GM12874 (cell line): ENCODE measurements around the gene DRAM1.

Source experiments
- CTCF ChIP-seq: IDR thresholded peaks from 2 replicates; pipeline ENCODE4 v1.5.1; 2011; ENCODE audit warnings: low read depth, mild to moderate bottlenecking, control low read depth, low read length, moderate library complexity; ENCODE audit not compliant: insufficient read depth

DRAM1 gene

GRCh38 chr12:101923045-101923718 lies 45.8 kb downstream of the DRAM1 start:
- TF ChIP-seq CTCF, result no peak

GRCh38 chr12:101924618-101925017 lies 47.2 kb downstream of the DRAM1 start:
- TF ChIP-seq CTCF, result no peak

- TF ChIP-seq CTCF, result no peak
Measured at GRCh38 chr12:101925361-101925760, 48.0 kb downstream of the DRAM1 start.

- TF ChIP-seq CTCF, result no peak
Measured at GRCh38 chr12:101925935-101926334, 48.6 kb downstream of the DRAM1 start.

DNA sequence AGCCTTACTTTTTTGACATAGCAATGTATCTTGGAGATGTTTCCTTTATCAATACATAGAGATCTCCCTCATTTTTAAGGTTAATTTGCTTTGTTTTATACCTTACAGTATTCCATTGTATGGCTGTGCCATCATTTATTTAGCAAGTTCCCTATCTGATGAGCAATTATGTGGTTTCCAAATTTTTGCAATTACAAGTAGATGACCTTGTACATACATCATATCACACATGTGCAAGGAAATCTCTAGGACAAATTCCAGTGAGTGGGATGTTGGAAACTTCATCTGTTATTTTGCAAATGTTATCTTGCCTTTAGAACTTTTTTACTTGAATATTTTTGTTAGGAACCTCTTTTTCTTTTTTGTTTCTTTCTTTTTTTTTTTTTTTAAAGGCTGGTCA lies 49.7 kb downstream of the DRAM1 start:
- TF ChIP-seq CTCF, result no peak

DNA sequence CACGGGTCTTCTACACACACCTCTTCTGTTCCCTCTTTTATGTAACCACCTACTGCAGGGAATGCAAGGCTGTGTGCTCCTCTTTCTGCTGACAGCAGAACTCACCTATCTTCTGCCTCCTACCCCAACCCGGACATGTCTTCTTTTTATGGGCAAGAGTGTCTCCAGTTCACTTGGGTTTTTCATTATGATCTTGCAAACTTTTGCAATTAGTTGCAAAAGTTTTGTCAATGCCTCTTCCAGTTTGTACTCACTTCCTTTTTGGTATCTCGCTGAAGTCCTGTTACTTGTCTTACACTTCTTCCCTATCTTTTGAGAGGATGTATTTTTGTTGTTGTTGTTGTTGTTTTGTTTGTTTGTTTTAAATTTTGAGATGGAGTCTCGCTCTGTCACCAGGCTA lies 50.6 kb downstream of the DRAM1 start:
- TF ChIP-seq CTCF, result no peak

- TF ChIP-seq CTCF, result no peak
Measured at GRCh38 chr12:101928556-101928955, 51.2 kb downstream of the DRAM1 start.
